ENCODE measurements around the gene EFL1.
A peak's percentile ranks its signal among the peaks of the same experiment; 100 is the strongest.
"Not testable (repeated sequence)": the region's sequence is repeated elsewhere in the genome, so short reads cannot be mapped to it uniquely, and the experiment has no call there.

EFL1 gene

DNA sequence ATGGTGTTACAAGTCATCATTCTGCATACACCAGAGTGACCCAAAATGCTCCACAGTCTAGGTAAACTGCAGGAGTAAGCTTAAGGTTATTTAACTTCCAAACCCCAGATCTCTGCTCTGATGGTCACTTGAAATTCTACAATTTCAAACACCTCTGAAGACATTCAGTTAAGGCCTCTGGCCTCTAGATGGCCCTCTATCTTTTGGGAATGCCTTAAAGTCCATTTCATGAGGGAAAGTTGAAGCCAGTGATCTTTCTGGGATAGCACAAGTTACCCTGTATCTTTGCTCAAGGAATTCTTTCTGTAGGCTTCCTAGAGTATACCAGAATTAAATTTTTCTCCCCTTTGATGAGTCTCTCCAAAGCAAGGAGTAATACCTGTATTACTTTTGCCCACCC, 18.7 kb upstream of the EFL1 start:
- not testable (repeated sequence) for DNase-seq (ENCODE audit: low read depth in 3 of 3)

DNA sequence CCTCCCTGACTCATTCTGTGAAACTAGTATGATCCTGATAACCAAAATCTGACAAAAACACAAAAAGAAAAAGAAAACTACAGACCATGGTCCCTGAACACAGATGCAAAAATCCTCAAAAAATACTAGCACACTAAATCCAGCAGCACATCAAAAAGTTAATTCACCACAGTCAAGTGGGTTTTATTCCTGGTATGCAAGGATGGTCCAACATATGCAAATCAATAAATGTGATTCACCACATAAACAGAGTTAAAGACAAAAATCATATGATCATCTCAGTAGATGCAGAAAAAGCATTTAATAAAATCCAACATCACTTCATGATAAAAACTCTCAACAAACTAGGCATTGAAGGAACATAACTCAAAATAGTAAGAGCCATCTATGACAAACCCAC, 12.9 kb upstream of the EFL1 start:
- DNase-seq (ENCODE audit: low read depth in 3 of 3): no peak

DNA sequence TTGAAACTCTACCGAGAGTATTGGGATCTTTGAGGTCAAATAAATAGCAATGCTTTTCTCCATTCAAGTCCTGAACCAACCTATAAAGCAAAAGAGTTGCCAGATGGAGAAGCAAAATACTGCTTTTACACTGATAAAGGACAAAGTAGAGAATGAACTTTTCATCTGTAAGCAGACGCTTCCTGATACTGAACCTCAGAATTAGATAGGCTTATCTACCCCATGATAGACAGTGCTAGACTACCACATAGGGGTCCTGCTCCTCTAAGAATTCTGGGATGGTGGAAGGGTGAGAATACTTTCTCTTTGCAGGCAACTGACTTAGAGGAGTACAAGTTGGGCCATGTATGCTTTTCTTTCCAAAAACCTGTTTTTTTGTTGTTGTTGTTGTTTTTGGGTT, 9.6 kb upstream of the EFL1 start:
- DNase-seq (ENCODE audit: low read depth in 3 of 3): no peak

DNA sequence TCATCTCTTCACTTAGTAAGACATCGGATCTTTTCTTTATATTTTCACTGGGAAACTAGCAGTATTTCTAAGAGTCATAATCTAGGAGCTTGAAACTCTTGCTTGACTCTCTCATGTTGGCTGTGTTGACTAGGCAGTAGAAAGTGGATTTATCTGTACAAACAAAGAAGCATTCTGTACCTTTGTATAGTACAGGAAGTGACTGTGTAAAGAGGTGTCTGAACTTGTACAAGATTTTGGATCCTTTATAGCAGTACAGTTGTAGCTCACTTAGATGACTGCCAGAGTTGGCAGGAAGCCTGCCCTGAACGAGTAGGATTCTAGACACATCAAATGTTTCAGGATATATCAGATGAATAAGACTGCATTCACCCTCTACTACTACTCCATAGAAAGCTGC, 5.9 kb upstream of the EFL1 start:
- DNase-seq (ENCODE audit: low read depth in 3 of 3): not testable (repeated sequence)

DNA sequence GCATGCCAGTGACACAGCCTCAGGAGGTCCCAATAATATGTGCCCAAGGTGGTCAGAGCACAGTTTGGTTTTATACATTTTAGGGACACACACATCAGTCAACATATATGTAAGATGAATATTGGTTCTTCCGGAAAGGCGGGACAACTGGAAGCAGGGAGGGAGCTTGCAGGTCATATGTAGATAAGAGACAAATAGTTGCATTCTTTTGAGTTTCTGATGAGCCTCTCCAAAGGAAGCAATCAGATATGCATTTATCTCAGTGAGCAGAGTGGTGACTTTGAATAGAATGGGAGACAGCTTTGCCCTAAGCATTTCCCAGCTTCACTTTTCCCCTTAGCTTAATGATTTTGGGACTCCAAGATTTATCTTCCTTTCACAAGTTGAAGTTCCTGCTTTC, 4.6 kb upstream of the EFL1 start:
- not testable (repeated sequence) for DNase-seq (ENCODE audit: low read depth in 3 of 3)

DNA sequence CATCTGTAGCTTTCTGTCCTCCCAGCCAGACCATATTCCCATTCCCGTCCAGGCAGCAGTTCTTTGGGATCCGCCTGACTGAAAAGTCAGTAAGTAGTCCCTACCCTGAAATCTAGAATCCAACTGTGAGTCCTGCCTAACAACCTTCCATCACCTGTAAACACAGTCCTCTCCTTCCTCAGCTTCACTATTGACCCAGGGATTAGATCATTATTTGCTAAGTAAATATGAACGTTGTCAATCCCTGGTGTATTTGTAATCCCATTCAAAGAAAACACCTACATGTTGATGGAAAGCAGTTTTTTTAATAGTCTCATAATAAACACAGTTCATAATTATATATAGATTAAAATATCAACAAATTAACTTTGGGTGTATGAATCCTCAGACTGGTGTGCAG, 816 bp upstream of the EFL1 start:
- DNase-seq (ENCODE audit: low read depth in 3 of 3): no peak

DNA sequence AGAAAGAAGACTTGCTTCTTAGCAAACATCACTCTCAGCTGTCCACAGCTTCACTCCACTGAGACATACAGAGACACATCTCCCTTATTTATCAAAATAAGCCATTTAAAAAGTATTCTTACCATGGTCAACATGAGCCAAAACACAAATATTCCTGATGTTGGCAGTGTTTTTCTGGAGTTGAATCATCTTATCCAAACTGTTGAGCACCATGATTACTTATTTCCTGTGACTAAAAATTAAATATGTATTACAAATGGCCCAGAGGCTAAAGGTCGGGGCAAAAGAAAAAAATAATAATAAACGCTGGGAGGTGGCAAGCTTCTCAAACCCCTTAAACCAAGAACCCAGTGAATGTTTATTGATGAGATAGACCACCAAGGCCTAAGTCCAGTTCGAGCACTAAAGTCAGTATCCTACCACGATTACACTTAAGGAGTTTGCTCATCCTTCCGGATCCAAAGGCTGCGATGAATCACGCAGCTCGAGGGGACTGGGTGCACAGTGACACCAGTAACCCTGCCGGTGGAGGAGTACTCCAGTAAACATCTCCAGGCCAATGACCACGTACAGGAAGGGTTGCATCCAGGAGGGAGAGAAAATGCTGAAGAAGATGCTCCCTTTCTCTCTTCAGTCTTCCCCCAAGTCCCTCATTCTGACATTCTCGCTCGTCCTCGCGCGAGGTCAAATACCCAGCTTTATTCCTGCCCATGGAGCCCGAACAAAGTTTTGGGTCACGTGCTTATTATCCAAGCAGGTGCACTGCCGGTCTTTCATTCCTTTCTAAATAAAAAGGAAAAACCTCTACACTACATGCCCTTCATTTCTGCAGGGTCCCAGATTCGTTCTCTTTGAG, 740 bp downstream of the EFL1 start:
- DNase-seq (ENCODE audit: low read depth in 3 of 3): peak; percentile 20 to 39 (median 38)

DNA sequence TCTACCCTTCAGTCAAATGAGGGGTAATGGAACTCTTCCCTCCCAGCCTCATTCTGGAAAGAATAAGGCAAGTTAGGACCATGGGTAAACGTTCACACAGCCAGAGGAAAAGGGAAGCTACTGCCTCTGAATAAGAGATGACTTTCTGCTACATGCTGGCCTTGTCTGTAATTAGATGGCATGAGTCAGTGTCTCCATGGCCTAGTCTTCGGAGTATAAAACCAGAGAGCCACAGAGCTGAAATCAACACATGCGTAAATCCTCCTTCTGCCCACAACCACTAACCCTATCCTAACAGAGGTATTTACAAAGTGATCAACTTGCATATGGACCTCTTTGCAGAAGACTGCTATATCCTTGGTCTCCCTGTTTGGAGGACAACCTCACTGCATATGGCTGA, 14.3 kb downstream of the EFL1 start:
- DNase-seq (ENCODE audit: low read depth in 3 of 3): not testable (repeated sequence)

DNA sequence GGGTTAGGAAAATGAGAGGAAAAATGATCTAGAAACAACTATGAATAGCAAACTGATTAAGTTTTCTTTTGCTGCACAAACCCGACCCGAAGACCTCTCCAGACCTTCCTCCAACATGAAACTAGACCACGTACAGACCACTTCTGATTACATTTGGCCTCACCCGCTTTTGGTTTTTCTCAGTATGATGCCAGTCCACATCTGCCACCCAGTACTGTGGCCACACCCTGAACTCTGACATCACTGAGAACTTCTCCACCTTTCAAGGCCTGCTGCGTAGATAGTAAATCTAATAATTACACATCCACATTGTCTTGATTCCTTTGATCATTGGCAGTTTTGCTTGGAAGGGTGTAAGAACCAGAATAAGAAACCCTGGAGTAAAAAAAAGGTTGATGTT, 16.6 kb downstream of the EFL1 start:
- not testable (repeated sequence) for DNase-seq (ENCODE audit: low read depth in 3 of 3)

DNA sequence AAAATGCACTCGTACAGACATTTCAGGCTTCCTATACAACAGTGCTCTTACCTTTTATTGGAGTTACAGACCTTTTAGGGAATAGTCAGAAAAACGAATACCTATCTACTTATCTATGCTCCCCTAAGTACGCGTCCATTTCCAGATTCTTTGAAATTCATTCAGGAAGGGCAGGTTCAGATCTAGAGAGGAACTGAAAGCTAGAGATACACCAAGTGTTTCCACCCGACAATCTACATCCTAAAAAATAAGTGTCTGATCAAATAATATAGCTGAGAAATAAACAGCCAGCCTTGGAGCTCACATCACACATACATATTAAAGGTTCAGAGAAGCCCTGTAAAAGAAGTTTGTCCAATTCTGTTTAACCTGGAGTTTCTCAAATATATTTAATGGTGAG, 18.9 kb downstream of the EFL1 start:
- not testable (repeated sequence) for DNase-seq (ENCODE audit: low read depth in 3 of 3)

DNA sequence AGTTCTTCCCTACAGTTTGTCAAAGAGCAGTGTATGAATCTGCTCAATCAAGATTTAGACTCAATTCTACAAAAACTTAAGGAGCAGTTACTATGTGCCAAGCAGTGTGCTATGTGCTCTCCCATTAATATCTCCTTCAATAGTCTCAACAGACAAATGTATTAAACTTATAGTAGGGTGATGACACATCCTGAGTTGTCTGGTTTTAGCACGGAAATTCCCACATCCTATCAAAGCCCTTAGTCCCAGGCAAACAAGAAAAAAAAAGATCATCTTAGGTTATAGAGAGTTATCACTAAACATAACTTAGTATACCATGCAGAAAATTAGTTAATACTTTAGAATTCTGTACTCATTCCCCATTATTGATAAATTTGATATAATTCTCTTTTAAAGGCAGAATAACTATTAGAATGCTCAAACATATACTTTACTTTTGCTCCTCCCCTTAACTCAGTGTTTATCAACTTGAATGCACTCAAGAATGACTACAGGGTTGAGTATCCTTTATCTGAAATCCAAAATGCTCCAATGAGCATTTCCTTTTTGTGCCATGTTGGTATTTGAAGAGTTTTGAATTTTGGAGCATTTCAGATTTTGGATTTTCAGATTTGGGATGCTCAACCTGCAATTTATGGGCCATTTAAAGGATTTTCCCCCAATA, 20.6 kb downstream of the EFL1 start:
- not testable (repeated sequence) for DNase-seq (ENCODE audit: low read depth in 3 of 3)

DNA sequence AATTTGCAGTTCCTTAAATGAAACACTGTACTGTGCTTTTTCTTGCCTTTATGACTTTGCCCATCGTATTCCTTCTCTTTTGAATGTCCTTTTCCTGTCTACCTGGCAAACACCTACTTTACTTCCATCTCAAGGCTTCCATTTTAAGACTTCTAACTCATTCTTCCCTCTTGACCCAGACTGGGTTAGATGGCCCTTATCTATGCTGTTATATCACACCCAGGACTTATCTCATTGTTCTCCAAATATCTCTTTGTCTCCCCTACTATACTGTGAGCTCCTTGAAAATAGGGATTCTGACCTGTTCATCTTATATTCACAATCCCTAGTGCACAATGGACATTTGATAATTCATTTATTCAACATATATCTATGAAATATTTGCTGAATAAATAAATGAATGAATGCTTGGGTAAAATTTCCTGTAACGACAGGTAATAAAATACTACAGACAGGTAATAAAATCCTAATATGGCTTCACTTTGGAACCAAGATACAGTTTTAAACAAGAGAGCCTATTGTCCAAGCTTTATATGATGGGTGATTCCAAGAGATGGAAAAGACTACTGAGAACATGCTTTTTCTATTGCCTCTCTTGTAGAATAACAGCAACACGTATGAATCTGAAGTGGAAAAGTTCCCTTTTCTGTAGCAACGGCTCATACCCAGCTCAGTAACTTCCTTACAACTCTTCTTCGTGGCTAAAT, 22.7 kb downstream of the EFL1 start:
- no peak for DNase-seq (ENCODE audit: low read depth in 3 of 3)

DNA sequence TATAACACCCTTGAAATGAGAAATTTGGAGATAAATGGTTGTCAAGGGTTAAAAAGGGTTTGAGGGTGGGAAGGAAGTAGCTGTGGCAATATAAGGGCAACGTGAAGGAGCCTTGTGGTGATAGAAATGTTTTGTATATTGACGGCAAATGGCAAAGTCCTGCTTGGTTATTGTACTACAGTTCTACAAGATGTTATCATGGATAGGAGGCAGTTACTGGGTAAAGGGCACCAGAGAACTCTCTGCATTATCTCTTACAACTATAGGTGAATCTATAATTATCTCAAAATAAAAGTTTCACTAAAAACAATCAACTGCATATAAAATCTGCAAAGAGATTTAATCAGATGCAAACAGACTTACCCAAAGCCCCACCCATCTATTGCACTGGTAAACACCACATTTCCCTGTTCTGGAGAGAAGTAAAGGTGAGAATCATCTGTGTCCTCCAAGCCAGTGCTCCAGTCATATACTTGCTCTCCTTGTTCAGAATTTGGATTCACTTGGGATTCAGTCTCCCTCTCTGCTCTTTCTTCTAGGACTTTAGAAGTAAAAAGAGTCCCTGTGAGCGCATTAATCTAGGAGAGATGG, 24.5 kb downstream of the EFL1 start:
- not testable (repeated sequence) for DNase-seq (ENCODE audit: low read depth in 3 of 3)

DNA sequence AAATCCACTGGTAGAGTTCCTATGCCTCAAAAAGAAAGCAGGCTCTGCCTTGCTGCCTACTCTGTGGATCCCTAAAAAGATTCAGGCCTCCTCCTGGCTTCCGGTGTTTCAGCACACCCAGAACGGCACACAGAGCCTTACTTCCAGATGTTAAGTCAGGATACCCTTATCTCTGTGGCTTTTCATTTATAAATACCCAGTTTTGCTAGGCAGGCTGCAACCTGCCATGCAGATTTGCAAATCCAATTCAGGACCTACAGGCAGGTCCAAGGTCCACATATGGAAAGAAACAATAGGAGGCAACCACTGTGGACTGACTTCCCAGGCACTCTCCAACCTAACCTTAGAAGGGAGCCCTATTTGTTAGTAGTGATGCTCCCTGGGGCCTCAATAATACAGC, 30.7 kb downstream of the EFL1 start:
- no peak for DNase-seq (ENCODE audit: low read depth in 3 of 3)

DNA sequence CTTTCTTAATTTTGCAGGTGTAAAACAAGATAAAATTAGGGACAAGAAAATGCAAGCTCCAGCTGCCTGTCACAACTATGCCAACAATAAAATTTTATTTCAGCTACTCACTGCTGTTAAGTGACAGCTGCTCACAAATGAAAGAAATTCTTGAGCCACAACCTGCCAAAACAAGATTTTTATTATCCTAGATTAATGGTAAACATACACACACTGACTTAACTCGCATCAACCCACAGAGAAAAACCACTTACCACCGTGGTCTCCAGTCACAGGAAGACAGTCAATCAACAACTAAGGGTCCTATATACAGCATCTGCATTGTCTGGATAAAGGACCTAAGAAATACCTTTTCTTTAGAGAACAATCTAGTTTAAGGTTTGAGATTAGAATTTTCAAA, 31.3 kb downstream of the EFL1 start:
- no peak for DNase-seq (ENCODE audit: low read depth in 3 of 3)

DNA sequence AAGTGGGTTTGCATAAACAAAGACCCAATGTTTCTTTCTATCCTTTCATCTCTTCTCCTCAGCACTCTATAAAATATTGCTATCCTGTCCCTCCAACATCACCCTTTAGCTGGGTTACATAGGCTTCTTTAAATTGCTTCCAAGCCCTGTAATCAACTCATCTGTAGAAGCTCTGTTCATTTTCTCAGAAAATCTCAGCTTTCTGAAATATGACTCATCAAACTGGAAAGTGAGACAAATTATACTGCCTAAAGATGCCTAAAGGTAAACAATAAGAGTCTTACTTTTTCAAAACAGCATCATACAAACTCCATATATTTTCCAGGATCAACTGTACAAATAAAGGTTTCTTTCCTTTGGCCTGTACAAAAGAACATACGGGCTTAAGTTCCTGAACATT, 33.8 kb downstream of the EFL1 start:
- DNase-seq (ENCODE audit: low read depth in 3 of 3): no peak

DNA sequence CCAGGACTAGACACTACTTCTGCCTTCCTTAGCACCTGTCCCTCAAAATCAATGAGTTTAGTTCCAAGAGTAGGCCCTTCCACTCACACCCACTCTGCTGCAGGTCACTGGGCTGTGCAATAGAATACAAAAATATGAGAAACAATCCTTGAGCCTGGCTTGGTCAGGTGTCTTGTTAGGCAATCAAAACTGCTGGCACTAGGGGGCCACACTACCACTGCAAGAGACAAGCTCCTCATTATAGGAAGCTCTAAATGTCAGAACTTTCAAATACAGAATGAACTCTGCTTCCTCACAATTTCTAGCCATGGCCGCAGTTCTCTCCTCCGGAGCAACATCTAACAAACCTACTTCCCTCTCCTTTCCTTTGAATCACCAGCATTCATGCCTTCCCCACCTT, 41.0 kb downstream of the EFL1 start:
- DNase-seq (ENCODE audit: low read depth in 3 of 3): not testable (repeated sequence)

DNA sequence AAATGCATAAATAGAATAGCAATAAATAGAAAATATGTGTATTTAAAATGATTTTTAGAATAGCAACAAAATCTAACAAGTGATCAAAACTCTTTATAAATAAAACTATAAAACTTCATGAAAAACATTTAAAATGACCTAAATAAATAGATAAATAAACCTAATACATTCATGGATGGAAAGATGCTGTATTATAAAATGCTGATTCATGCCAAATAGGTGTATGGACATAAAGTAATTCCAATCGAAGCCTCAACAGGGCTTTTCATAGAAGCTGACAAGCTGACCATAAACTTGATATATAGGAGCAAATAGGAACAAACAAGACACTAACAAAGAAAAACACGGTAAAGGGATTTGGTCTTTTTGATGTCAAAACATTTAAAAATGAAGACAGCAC, 46.4 kb downstream of the EFL1 start:
- not testable (repeated sequence) for DNase-seq (ENCODE audit: low read depth in 3 of 3)

DNA sequence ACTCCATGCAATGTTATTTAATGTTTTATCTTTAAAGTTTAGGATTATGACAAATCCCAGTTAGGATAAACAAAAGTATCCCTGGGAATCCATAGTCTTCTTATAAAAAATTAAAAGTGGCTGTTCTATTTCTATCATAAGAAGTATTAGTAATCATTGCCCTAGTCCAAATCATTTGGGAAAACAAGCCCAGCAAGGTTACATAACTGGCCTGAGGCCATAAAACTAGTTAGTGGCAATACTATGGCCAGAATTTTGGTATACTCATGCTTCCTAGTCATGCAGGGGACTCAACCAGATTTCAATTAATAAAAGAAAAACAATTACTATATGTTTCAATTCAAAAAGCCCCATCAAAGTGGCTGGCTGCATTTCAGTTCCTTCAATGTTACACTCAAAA, 50.3 kb downstream of the EFL1 start:
- DNase-seq (ENCODE audit: low read depth in 3 of 3): not testable (repeated sequence)

DNA sequence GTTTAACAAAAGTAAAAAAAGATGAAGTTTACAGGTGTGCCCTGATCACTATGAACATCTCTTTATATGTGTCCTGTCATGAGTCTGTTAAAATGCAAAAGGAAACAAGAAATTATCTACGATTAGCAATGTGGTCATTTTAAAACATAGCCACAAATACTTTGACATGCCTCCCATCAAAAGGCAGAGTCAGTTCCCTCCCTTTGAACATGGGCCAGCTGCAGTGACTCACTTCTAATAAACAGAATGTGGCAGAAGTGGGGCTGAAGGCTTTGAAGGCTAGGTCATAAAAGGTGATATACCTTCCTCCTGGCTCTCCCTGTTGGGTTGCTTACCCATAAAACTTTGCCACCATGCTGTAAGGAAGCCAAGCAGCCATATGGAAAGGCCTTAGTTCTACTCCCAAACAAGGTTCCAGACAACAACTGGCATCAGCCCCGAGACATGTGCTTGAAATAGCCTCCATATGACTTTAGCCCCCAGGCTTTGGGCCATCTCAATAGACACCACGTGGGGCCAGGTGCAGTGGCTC, 52.4 kb downstream of the EFL1 start:
- DNase-seq (ENCODE audit: low read depth in 3 of 3): not testable (repeated sequence)

DNA sequence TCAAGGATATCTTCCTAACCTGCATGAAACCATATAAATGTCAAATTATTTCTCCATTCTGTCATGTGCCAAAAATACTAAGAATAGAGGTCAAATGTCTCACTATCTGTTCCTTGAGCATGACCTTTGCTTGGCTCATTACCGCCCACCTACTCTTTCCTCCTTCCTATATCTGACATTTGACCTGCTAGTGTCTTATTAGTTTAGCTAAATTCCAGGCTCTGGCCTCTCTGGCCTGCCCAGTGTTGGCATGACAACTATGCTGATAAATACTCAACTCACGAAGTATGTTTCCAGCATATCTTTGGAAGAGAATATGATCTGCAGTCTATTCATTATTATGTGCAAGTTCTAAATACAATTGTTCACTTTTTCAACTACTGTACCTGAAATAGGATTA, 58.0 kb downstream of the EFL1 start:
- not testable (repeated sequence) for DNase-seq (ENCODE audit: low read depth in 3 of 3)

All from stimulated activated CD4-positive, alpha-beta T cell treated with anti-CD3 and anti-CD28 coated beads, TNF-alpha, amount 100 ng/mL, for 48 hours (primary cell).